Measurements from ENCODE around the gene IL19.

DNA sequence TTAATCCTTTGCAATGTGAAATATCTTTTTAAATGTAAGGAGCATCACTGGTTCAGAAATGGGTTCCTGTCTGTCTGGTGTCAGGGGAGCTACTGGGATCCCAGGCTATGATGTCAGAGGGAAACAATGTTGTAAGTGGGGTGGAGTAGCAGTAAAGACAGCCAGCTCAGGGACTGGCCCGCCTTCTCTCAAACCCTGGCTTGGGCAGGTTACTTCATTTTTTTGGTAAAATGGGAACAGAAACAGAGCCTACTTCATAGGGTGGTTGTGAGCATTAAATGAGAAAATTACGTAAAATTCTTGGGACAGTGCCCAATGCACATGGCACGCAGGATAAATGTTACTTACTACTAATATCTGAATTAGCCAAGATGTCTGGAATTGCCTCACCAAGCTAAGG is 64.1 kb downstream of the IL19 start:
- TF ChIP-seq CTCF (conservative IDR thresholded peaks at IDR 0.05; ENCODE audit: low read length) (no peak), EZH2phosphoT487 (IDR thresholded peaks at IDR 0.05; ENCODE audit: borderline replicate concordance) (no peak)

Measured in Loucy (cell line).